B cell (primary cell): ENCODE results near the gene FRMD3. TPM values are rescaled to one million over a fixed set of nuclear protein-coding genes. Genes with fewer than 3 reads are reported as not detected.

Experiments
- ATAC-seq: fragments of 200-7000 bp; cut with Tn5 transposase; one replicate; pipeline ENCODE4 v1.10.0; 2021; ENCODE audit warnings: low read depth, mild to moderate bottlenecking, moderate number of reproducible peaks, moderate library complexity
- CTCF ChIA-PET: fragments of 350-600 bp; sonication (Branson Sonifier 250); formaldehyde crosslinking; loops from one replicate; lab custom pipeline; 2021; ENCODE audit warnings: antibody characterized with exemption, inconsistent platforms; lab: Charles Lee
- POLR2A ChIA-PET: fragments of 350-600 bp; sonication (Branson Sonifier 250); formaldehyde crosslinking; loops from one replicate; lab custom pipeline; 2021; ENCODE audit warnings: antibody characterized with exemption; lab: Charles Lee
- DNase-seq: peaks from one replicate; pipeline ENCODE4 v3.0.0; 2013
- H2AFZ ChIP-seq: 2 replicates; pipeline ENCODE4 v1.6.1; 2012; ENCODE audit warnings: mild to moderate bottlenecking, low read depth, low read length; ENCODE audit not compliant: insufficient read depth, poor library complexity, severe bottlenecking
- H3K27ac ChIP-seq, 2 donors: 1 replicate in 1 of 2; 2 replicates in 1 of 2; pipeline ENCODE4 v1.5.1; 2012 to 2013; ENCODE audit warnings: low read length in 2 of 2, mild to moderate bottlenecking in 2 of 2, moderate library complexity in 1 of 2
- H3K27me3 ChIP-seq, 4 experiments: fragments of 200-600 bp in 1 of 4; sonication (generic) in 1 of 4; replicated peaks in 1 of 4; 1 replicate in 2 of 4; 2 replicates in 2 of 4; pipeline versions ENCODE4 v1.6.1 to v1.7.0; 2013 to 2016; ENCODE audit warnings: low read length in 3 of 4, mild to moderate bottlenecking in 2 of 4, mixed read lengths in 1 of 4, moderate library complexity in 1 of 4; ENCODE audit not compliant: insufficient read depth in 4 of 4, control insufficient read depth in 3 of 4; ENCODE audit errors: control extremely low read depth in 1 of 4
- H3K36me3 ChIP-seq, 2 experiments: replicated peaks in 1 of 2; 1 replicate in 1 of 2; 2 replicates in 1 of 2; pipeline versions ENCODE4 v1.6.1 to v1.7.1; 2013; ENCODE audit warnings: low read length in 1 of 2; ENCODE audit not compliant: insufficient read depth in 2 of 2, control insufficient read depth in 1 of 2; ENCODE audit errors: control extremely low read depth in 1 of 2, extremely low read depth in 1 of 2
- H3K4me1 ChIP-seq, 2 donors: fragments of 200-600 bp in 1 of 2; sonication (generic) in 1 of 2; 1 replicate in 1 of 2; 2 replicates in 1 of 2; pipeline versions ENCODE4 v1.5.1 to v1.6.1; 2013 to 2017; ENCODE audit warnings: low read length in 2 of 2; ENCODE audit not compliant: control insufficient read depth in 2 of 2, insufficient read depth in 2 of 2
- H3K4me2 ChIP-seq: replicated peaks from 2 replicates; pipeline ENCODE3; 2012; ENCODE audit warnings: mild to moderate bottlenecking, low read depth, low read length; ENCODE audit not compliant: poor library complexity, severe bottlenecking
- H3K4me3 ChIP-seq, 5 experiments: fragments of 200-600 bp in 1 of 5; sonication (generic) in 1 of 5; 1 replicate in 3 of 5; 2 replicates in 2 of 5; pipeline versions ENCODE4 v1.5.1 to v1.7.0; 2011 to 2016; ENCODE audit warnings: low read length in 4 of 5, mild to moderate bottlenecking in 4 of 5, low read depth in 2 of 5, control low read depth in 1 of 5, moderate library complexity in 1 of 5; ENCODE audit not compliant: insufficient read depth in 1 of 5; ENCODE audit errors: control extremely low read depth in 1 of 5, extremely low read depth in 1 of 5
- H3K79me2 ChIP-seq: fragments of 200-600 bp; sonication (generic); one replicate; pipeline ENCODE4 v1.6.0; 2016; ENCODE audit warnings: low read length; ENCODE audit not compliant: control insufficient read depth, insufficient read depth
- H3K9ac ChIP-seq: fragments of 200-600 bp; sonication (generic); 2 replicates; pipeline ENCODE4 v1.6.1; 2017; ENCODE audit warnings: mild to moderate bottlenecking, low read length, moderate library complexity
- H3K9me3 ChIP-seq, 3 donors: one replicate each; pipeline versions ENCODE4 v1.6.1 to v1.7.1; 2013; ENCODE audit warnings: low read length in 2 of 3; ENCODE audit not compliant: control insufficient read depth in 2 of 3, insufficient read depth in 1 of 3; ENCODE audit errors: control extremely low read depth in 1 of 3
- H4K20me1 ChIP-seq: 2 replicates; pipeline ENCODE4 v1.6.0; 2012; ENCODE audit warnings: mild to moderate bottlenecking, low read length; ENCODE audit not compliant: insufficient read depth, control insufficient read depth, poor library complexity, severe bottlenecking
- H3K27ac Mint-ChIP-seq: one replicate; pipeline ENCODE4 v1.8.0; 2021; ENCODE audit warnings: mixed read lengths
- H3K27me3 Mint-ChIP-seq: one replicate; pipeline ENCODE4 v1.8.0; 2021; ENCODE audit warnings: mixed read lengths
- H3K4me1 Mint-ChIP-seq: one replicate; pipeline ENCODE4 v1.8.0; 2021; ENCODE audit warnings: mixed read lengths
- H3K4me3 Mint-ChIP-seq: one replicate; pipeline ENCODE4 v1.8.0; 2021; ENCODE audit warnings: mixed read lengths
- H3K9me3 Mint-ChIP-seq: one replicate; pipeline ENCODE4 v1.8.0; 2022; ENCODE audit warnings: mixed read lengths; ENCODE audit not compliant: insufficient read depth
- CTCF ChIP-seq: fragments of 200-600 bp; IDR thresholded peaks from one replicate; pipeline ENCODE4 v1.8.0; 2022; ENCODE audit warnings: antibody characterized with exemption, mild to moderate bottlenecking
- EZH2 ChIP-seq: IDR thresholded peaks from 2 replicates; pipeline ENCODE4 v1.6.1; 2012; ENCODE audit warnings: borderline replicate concordance, low read depth, mild to moderate bottlenecking, moderate library complexity, low read length; ENCODE audit not compliant: insufficient read depth, poor library complexity, severe bottlenecking
- WGBS: methylation state at CpG from one replicate; pipeline ENCODE4 v1.1.5; 2013; ENCODE audit warnings: missing lambda C conversion rate; ENCODE audit not compliant: insufficient coverage; 5-methylcytosine and 5-hydroxymethylcytosine counted together
- intact Hi-C: fragments of 100-400 bp; cut with micrococcal nuclease; formaldehyde crosslinking; loops from one replicate; pipeline ENCODE4 v1.10.0; 2022
- polyA plus RNA-seq: library from polyadenylated mRNA; depleted of rRNA; stranded (reverse); fragments of >200 nt; gene quantifications from 2 replicates; pipeline ENCODE4 v1.2.3, GENCODE V29; 2012
- total RNA-seq, 2 donors: library from RNA; stranded (reverse); fragments of 120-200 nt in 1 of 2; gene quantifications; 1 replicate in 1 of 2; 2 replicates in 1 of 2; pipeline versions ENCODE4 v1.2.3 to v1.2.4, GENCODE V29; 2013 to 2022

FRMD3 gene
- total and polyA plus RNA-seq, 2 donors (not counting 1 experiment from before 2014, with no cell fraction given) = 0.37 to 0.49 TPM

GRCh38 chr9:83563360-83563759, 25.2 kb upstream of the FRMD3 start:
- no peak overlapping the region for H3K27ac Mint-ChIP-seq
- no peaks in the 10 kb centered on the region for H3K79me2 ChIP-seq
- ATAC-seq (no peak), DNase-seq (no peak)
- H2AFZ ChIP-seq = no peak overlapping the region
- TF ChIP-seq EZH2 = no peak
- TF ChIP-seq CTCF = no peak
- no peak overlapping the region for H3K4me3 Mint-ChIP-seq
- H3K9me3 Mint-ChIP-seq = no peaks in the 10 kb centered on the region
- H3K9ac ChIP-seq = no peak overlapping the region
- H3K27me3 Mint-ChIP-seq = no peaks in the 10 kb centered on the region
- H3K4me1 ChIP-seq = no peaks in the 10 kb centered on the region
- POLR2A ChIA-PET = no interaction called here
- H4K20me1 ChIP-seq = no peaks in the 10 kb centered on the region
- no peak overlapping the region for H3K27ac ChIP-seq
- CTCF ChIA-PET = no interaction called here
- H3K36me3 ChIP-seq = no peaks in the 10 kb centered on the region
- no peak overlapping the region for H3K4me2 ChIP-seq
- no peaks in the 10 kb centered on the region for H3K4me1 Mint-ChIP-seq
- intact Hi-C loops = no loop called here
- no peaks in the 10 kb centered on the region for H3K27me3 ChIP-seq
- peaks cover 0 to 8% (median 0%) of the 10 kb centered on the region in 3 donors for H3K9me3 ChIP-seq
- no peak overlapping the region for H3K4me3 ChIP-seq
- no CpG with 5 or more reads among the region's 2 CpGs for WGBS

GRCh38 chr9:83560169-83560826, 22.1 kb upstream of the FRMD3 start:
- no peak for DNase-seq
- POLR2A ChIA-PET = interaction anchor here (0.6 kb wide), 1 partner anchor 169 kb away, joined by 3 read pairs; no protein-coding TSS in a partner anchor

More at GRCh38 chr9:83560169-83560826, 22.1 kb upstream of the FRMD3 start:
- no peaks in the 10 kb centered on the region for H3K36me3 ChIP-seq
- H3K4me3 Mint-ChIP-seq = no peak overlapping the region
- TF ChIP-seq CTCF (no peak), EZH2 (no peak)
- H3K27me3 ChIP-seq = no peaks in the 10 kb centered on the region
- CTCF ChIA-PET = no interaction called here
- no peak overlapping the region for H3K9ac ChIP-seq
- no peaks in the 10 kb centered on the region for H3K4me1 Mint-ChIP-seq
- no peak overlapping the region for H3K4me3 ChIP-seq
- no peaks in the 10 kb centered on the region for H3K4me1 ChIP-seq
- no peak overlapping the region for H3K27ac Mint-ChIP-seq
- WGBS = 97% methylated on average over 3 of the region's 7 CpGs
- H2AFZ ChIP-seq = no peak overlapping the region
- H3K27ac ChIP-seq = no peak overlapping the region
- intact Hi-C loops = no loop called here
- H3K27me3 Mint-ChIP-seq = no peaks in the 10 kb centered on the region
- no peaks in the 10 kb centered on the region for H3K79me2 ChIP-seq
- ATAC-seq = no peak
- no peaks in the 10 kb centered on the region for H3K9me3 Mint-ChIP-seq
- H3K4me2 ChIP-seq = no peak overlapping the region
- H4K20me1 ChIP-seq = no peaks in the 10 kb centered on the region
- H3K9me3 ChIP-seq = peaks cover 0 to 5% (median 0%) of the 10 kb centered on the region in 3 donors
